K562 (cell line): ENCODE results near the gene CMPK1. TPM values are rescaled to one million over a fixed set of nuclear protein-coding genes. Genes with fewer than 3 reads are reported as not detected.

Experiments
- ASH1L ChIP-seq: fragments of 450-650 bp; IDR thresholded peaks from 2 replicates; pipeline ENCODE4 v1.6.1; 2018; ENCODE audit warnings: borderline replicate concordance, mild to moderate bottlenecking, low read depth; ENCODE audit not compliant: partially characterized antibody
- DPF2 ChIP-seq: fragments of 450-650 bp; IDR thresholded peaks from 2 replicates; pipeline ENCODE4 v1.6.1; 2016
- ETV6 ChIP-seq, 3 experiments: fragments of 150-350 bp in 1 of 3; sonication (generic) in 1 of 3; formaldehyde crosslinking in 1 of 3; IDR thresholded peaks; 2 replicates each; pipeline versions ENCODE4 v1.6.1 to v1.8.0; 2014 to 2022; ENCODE audit warnings: borderline replicate concordance in 2 of 3, low read depth in 2 of 3, antibody characterized with exemption in 1 of 3, low read length in 1 of 3, mild to moderate bottlenecking in 1 of 3, missing genetic modification reagents in 1 of 3
- FOXJ2 ChIP-seq: fragments of 200-800 bp; sonication (Bioruptor generic); IDR thresholded peaks from 2 replicates; pipeline ENCODE4 v1.6.1; 2016; ENCODE audit warnings: missing genetic modification characterization, missing compliant biosample characterization
- GMEB1 ChIP-seq: fragments of 250-450 bp; sonication (Bioruptor Pico); IDR thresholded peaks from 2 replicates; pipeline ENCODE4 v1.4.0; 2020; ENCODE audit warnings: mild to moderate bottlenecking
- NFE2 ChIP-seq: IDR thresholded peaks from 2 replicates; pipeline ENCODE4 v1.6.1; 2014; ENCODE audit warnings: antibody characterized with exemption, low read depth
- NR0B1 ChIP-seq: fragments of 450-650 bp; IDR thresholded peaks from one replicate; pipeline ENCODE4 v1.6.1; 2018; ENCODE audit warnings: mild to moderate bottlenecking, moderate library complexity; ENCODE audit not compliant: partially characterized antibody
- RBM39 ChIP-seq: fragments of 200-400 bp; formaldehyde crosslinking; optimal IDR thresholded peaks from 2 replicates; pipeline ENCODE3; 2018; ENCODE audit warnings: low read depth, low read length
- ZBTB11 ChIP-seq, 3 experiments: fragments of 200-800 bp in 1 of 3; fragments of 250-450 bp in 1 of 3; fragments of 450-650 bp in 1 of 3; sonication (Bioruptor Pico) in 1 of 3; sonication (Bioruptor generic) in 1 of 3; formaldehyde crosslinking in 1 of 3; IDR thresholded peaks; 2 replicates each; pipeline versions ENCODE4 v1.6.1 to v1.8.0; 2016 to 2022; ENCODE audit warnings: mild to moderate bottlenecking in 2 of 3, missing genetic modification characterization in 2 of 3, missing compliant biosample characterization in 1 of 3, moderate library complexity in 1 of 3
- ZNF224 ChIP-seq: sonication (generic); formaldehyde crosslinking; IDR thresholded peaks from 2 replicates; pipeline ENCODE4 v1.8.0; 2022; ENCODE audit warnings: mild to moderate bottlenecking, missing genetic modification reagents
- ZNF609 ChIP-seq: sonication (generic); formaldehyde crosslinking; IDR thresholded peaks from 2 replicates; pipeline ENCODE4 v1.8.1; 2023; ENCODE audit warnings: missing genetic modification reagents, mild to moderate bottlenecking, borderline replicate concordance
- ZNF764 ChIP-seq: fragments of 250-450 bp; sonication (Bioruptor Pico); IDR thresholded peaks from 2 replicates; pipeline ENCODE4 v1.4.0; 2020; ENCODE audit warnings: low read depth, mild to moderate bottlenecking, moderate library complexity
- polyA plus RNA-seq, 8 experiments: library from polyadenylated mRNA; depleted of rRNA in 4 of 8; stranded (reverse) in 5 of 8; unstranded in 3 of 8; fragments of >200 nt; fragmentation: Nextera tagmentation in 2 of 8; fragmentation: Illumina TruSeq in 1 of 8; extraction: Ambion mirVana in 2 of 8; extraction: Trizol in 1 of 8; gene quantifications; 2 replicates each; pipeline versions ENCODE4 v1.2.1 to v1.2.3, GENCODE V29; 2011 to 2014; ENCODE audit warnings: inconsistent platforms in 1 of 8, missing spikeins in 1 of 8
- total RNA-seq, 7 experiments: library from RNA; depleted of rRNA in 6 of 7; stranded (reverse); fragments of >200 nt in 6 of 7; fragmentation: Illumina TruSeq in 2 of 7; extraction: Trizol in 2 of 7; gene quantifications; 2 replicates each; pipeline versions ENCODE4 v1.2.1 to v1.2.3, GENCODE V29; 2011 to 2021; ENCODE audit warnings: low replicate concordance in 1 of 7

The CMPK1 gene
- total and polyA plus RNA-seq, 9 of the 15 experiments (the other 6 are each of a cell fraction or from before 2014, with no cell fraction given) = 54.5 to 197 (median 116) TPM

GRCh38 chr1:47313915-47314664, 19.5 kb upstream of the CMPK1 start, which contains the start of gene STIL (continued):
- TF ChIP-seq NR0B1 = no peak
- TF ChIP-seq DPF2 = no peak
- TF ChIP-seq ASH1L = peak; percentile 96
- TF ChIP-seq RBM39 = no peak
- TF ChIP-seq ETV6 (IDR thresholded peaks at IDR 0.05; ENCODE audit: borderline replicate concordance in 1 of 2, low read depth in 2 of 2, low read length in 1 of 2) = 0 out of 4 replicates have a peak, but pooled peaks of 1 of the 2 experiments have one; percentile 20
- no peak for TF ChIP-seq ETV6 (CRISPR knock-in tag; IDR thresholded peaks at IDR 0.05; ENCODE audit: borderline replicate concordance)
- no peak for TF ChIP-seq ZNF224 (CRISPR knock-in tag)
- no peak; the same call in 1 of the 2 replicates for TF ChIP-seq ZNF609 (CRISPR knock-in tag)
- peak; percentile 88 for TF ChIP-seq GMEB1 (CRISPR knock-in tag)
- 0 out of 2 replicates have a peak, but pooled peaks have one; percentile 14 for TF ChIP-seq ZNF764 (CRISPR knock-in tag)
- TF ChIP-seq NFE2 = no peak
- TF ChIP-seq FOXJ2 (tag) = no peak
- peak in 1 of 3 experiments; percentile 91; a peak in 2 of 6 replicates for TF ChIP-seq ZBTB11 (CRISPR knock-in tag; IDR thresholded peaks at IDR 0.05)
